DND-41 (cell line): ENCODE results near the gene AFF3.

ENCODE experiments used
- ATAC-seq: fragments of 200-7000 bp; cut with Tn5 transposase; 3 replicates; pipeline ENCODE4 v1.9.1; 2021; ENCODE audit warnings: low read depth; ENCODE audit not compliant: insufficient read depth
- DNase-seq: peaks from one replicate; pipeline ENCODE4 v3.0.0-alpha.2; 2020
- H2AFZ ChIP-seq: 2 replicates; pipeline ENCODE4 v1.6.0; 2012; ENCODE audit warnings: low read depth, low read length
- H3K27ac ChIP-seq: 2 replicates; pipeline ENCODE4 v1.5.1; 2012; ENCODE audit warnings: low read length, inconsistent platforms
- H3K27me3 ChIP-seq: fragments of 200-600 bp; sonication (generic); 2 replicates; pipeline ENCODE4 v1.6.0; 2012; ENCODE audit warnings: low read length, mild to moderate bottlenecking, inconsistent platforms; ENCODE audit not compliant: insufficient read depth, poor library complexity
- H3K36me3 ChIP-seq: 2 replicates; pipeline ENCODE4 v1.5.1; 2012; ENCODE audit warnings: low read length, inconsistent platforms; ENCODE audit not compliant: insufficient read depth
- H3K4me1 ChIP-seq: 2 replicates; pipeline ENCODE4 v1.5.1; 2012; ENCODE audit warnings: mild to moderate bottlenecking, low read length; ENCODE audit not compliant: insufficient read depth
- H3K4me2 ChIP-seq: 2 replicates; pipeline ENCODE4 v1.6.0; 2012; ENCODE audit warnings: mild to moderate bottlenecking, moderate library complexity, low read length, inconsistent platforms; ENCODE audit not compliant: insufficient read depth
- H3K4me3 ChIP-seq, 2 experiments: fragments of 200-600 bp in 1 of 2; shearing (Covaris generic) in 1 of 2; 2 replicates each; pipeline ENCODE4 v1.5.1; 2012 to 2016; ENCODE audit warnings: inconsistent platforms in 2 of 2, low read length in 2 of 2, mild to moderate bottlenecking in 2 of 2, low read depth in 1 of 2, moderate library complexity in 1 of 2
- H3K79me2 ChIP-seq: 2 replicates; pipeline ENCODE4 v1.6.0; 2012; ENCODE audit warnings: low read length, inconsistent platforms; ENCODE audit not compliant: insufficient read depth
- H3K9ac ChIP-seq: 2 replicates; pipeline ENCODE4 v1.6.0; 2012; ENCODE audit warnings: low read depth, mild to moderate bottlenecking, inconsistent platforms, low read length, moderate library complexity
- H3K9me3 ChIP-seq: 2 replicates; pipeline ENCODE4 v1.5.1; 2012; ENCODE audit warnings: low read length, moderate library complexity, mild to moderate bottlenecking, inconsistent platforms; ENCODE audit not compliant: insufficient read depth, severe bottlenecking
- H4K20me1 ChIP-seq: 2 replicates; pipeline ENCODE4 v1.6.0; 2012; ENCODE audit warnings: low read length; ENCODE audit not compliant: insufficient read depth
- CTCF ChIP-seq: IDR thresholded peaks from 2 replicates; pipeline ENCODE4 v1.5.1; 2012; ENCODE audit warnings: borderline replicate concordance, low read length, moderate library complexity, mild to moderate bottlenecking; ENCODE audit not compliant: poor library complexity, severe bottlenecking; ENCODE audit errors: extremely low read depth
- EZH2 ChIP-seq: IDR thresholded peaks from 3 replicates; pipeline ENCODE4 v1.6.1; 2012; ENCODE audit warnings: borderline replicate concordance, low read depth, mild to moderate bottlenecking, moderate library complexity, low read length, inconsistent platforms; ENCODE audit not compliant: severe bottlenecking

The AFF3 gene

GRCh38 chr2:100059638-100060037 lies 82.8 kb downstream of the AFF3 start:
- no peak overlapping the region for H3K4me2 ChIP-seq
- TF ChIP-seq CTCF (no peak), EZH2 (no peak)

GRCh38 chr2:100057901-100058261 lies 84.5 kb downstream of the AFF3 start:
- H3K9ac ChIP-seq = no peak overlapping the region
- no peak for DNase-seq
- peaks cover 35% of the 10 kb centered on the region for H3K4me1 ChIP-seq
- no peaks in the 10 kb centered on the region for H3K9me3 ChIP-seq
- no peak for TF ChIP-seq CTCF
- H3K79me2 ChIP-seq = no peaks in the 10 kb centered on the region
- no peak overlapping the region for H2AFZ ChIP-seq
- H3K27ac ChIP-seq = no peak overlapping the region
- H3K36me3 ChIP-seq = peaks cover 21% of the 10 kb centered on the region; the same call in 1 of the 2 replicates
- ATAC-seq = no peak
- no peak overlapping the region for H3K4me3 ChIP-seq
- H3K4me2 ChIP-seq = no peak overlapping the region
- H4K20me1 ChIP-seq = no peaks in the 10 kb centered on the region; the same call in 1 of the 2 replicates
- H3K27me3 ChIP-seq = no peaks in the 10 kb centered on the region

More at GRCh38 chr2:100059638-100060037, 82.8 kb downstream of the AFF3 start:
- Histone ChIP-seq H3K79me2 (0 out of 2 replicates have a peak, but pooled peaks cover 3% of the 10 kb centered on the region), H2AFZ (no peak overlapping the region), H3K4me3 (no peak overlapping the region), H3K9ac (no peak overlapping the region), H3K27ac (peak overlapping the region; percentile 23; the same call in 1 of the 2 replicates), H3K27me3 (no peaks in the 10 kb centered on the region), H3K36me3 (peaks cover 18% of the 10 kb centered on the region; the same call in 1 of the 2 replicates), H3K9me3 (no peaks in the 10 kb centered on the region), H3K4me1 (peaks cover 42% of the 10 kb centered on the region), H4K20me1 (no peaks in the 10 kb centered on the region; the same call in 1 of the 2 replicates)
- DNase-seq = no peak
- ATAC-seq = no peak

DNA sequence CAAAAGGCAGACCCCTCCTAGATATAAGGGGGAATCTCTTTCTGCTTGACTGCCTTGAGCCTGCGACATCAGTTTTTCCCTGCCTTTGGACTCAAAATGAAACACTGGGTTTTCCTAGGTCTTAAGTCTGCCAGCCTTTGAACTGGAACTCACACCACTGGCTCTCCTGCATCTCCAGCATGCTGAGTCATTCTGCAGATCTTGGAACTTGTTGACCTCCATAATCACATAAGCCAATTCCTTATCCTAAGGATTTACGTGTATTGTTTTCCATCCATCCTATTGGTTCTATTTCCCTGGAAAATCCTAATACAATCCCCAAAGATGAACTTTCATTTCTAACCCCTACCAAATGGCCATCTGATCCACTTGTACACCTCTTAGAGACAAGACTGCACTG lies 88.0 kb downstream of the AFF3 start:
- Histone ChIP-seq H3K9me3 (no peaks in the 10 kb centered on the region), H3K36me3 (peaks cover 3% of the 10 kb centered on the region; the same call in 1 of the 2 replicates), H3K4me3 (no peak overlapping the region), H3K4me1 (peaks cover 14% of the 10 kb centered on the region), H4K20me1 (no peaks in the 10 kb centered on the region), H3K4me2 (no peak overlapping the region), H3K79me2 (no peaks in the 10 kb centered on the region), H3K27ac (no peak overlapping the region), H3K9ac (no peak overlapping the region), H3K27me3 (no peaks in the 10 kb centered on the region), H2AFZ (no peak overlapping the region)
- ATAC-seq (no peak), DNase-seq (no peak)
- TF ChIP-seq CTCF (no peak), EZH2 (no peak)
